Fibroblast of mammary gland (primary cell): Measurements from ENCODE around the gene GPR27.

Experiments
- DNase-seq: peaks from one replicate; pipeline ENCODE4 v3.0.0-alpha.2; 2010; ENCODE audit warnings: low read depth
- H3K4me3 ChIP-seq: 2 replicates; pipeline ENCODE4 v1.5.1; 2011; ENCODE audit warnings: low read depth, mild to moderate bottlenecking, low read length, moderate library complexity; ENCODE audit not compliant: control insufficient read depth
- TF ChIP-seq, protein P1 (sequence below): conservative IDR thresholded peaks from 2 replicates; pipeline ENCODE4 v1.5.1; 2011; ENCODE audit warnings: low read depth, low read length, inconsistent platforms; ENCODE audit not compliant: control insufficient read depth, insufficient read depth

Gene GPR27

GRCh38 chr3:71732637-71733036, 21.0 kb upstream of the GPR27 start:
- TF ChIP-seq, protein P1, sequence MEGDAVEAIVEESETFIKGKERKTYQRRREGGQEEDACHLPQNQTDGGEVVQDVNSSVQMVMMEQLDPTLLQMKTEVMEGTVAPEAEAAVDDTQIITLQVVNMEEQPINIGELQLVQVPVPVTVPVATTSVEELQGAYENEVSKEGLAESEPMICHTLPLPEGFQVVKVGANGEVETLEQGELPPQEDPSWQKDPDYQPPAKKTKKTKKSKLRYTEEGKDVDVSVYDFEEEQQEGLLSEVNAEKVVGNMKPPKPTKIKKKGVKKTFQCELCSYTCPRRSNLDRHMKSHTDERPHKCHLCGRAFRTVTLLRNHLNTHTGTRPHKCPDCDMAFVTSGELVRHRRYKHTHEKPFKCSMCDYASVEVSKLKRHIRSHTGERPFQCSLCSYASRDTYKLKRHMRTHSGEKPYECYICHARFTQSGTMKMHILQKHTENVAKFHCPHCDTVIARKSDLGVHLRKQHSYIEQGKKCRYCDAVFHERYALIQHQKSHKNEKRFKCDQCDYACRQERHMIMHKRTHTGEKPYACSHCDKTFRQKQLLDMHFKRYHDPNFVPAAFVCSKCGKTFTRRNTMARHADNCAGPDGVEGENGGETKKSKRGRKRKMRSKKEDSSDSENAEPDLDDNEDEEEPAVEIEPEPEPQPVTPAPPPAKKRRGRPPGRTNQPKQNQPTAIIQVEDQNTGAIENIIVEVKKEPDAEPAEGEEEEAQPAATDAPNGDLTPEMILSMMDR: no peak
- no peak overlapping the region for H3K4me3 ChIP-seq
- DNase-seq: no peak

DNA sequence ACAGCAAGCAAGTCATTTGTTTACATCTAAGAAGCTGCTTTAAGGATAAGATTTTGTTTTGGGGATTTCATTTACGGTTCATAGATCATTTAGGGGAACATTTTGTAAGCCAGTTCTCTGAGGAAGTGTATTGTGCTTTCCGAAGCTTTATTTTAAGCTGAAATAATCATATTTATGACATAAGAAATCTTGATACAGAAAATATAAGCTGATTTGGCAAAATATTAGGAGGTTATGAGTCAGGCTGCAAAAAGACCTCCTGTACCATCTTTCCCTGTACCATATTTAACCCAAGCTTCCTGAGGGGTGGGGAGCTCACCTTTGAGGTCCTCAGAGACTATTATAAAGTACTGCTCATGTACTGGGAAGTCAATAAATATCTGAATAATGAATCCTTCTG, 20.3 kb upstream of the GPR27 start:
- DNase-seq: no peak
- TF ChIP-seq, protein P1: no peak

GRCh38 chr3:71734881-71735280, 18.8 kb upstream of the GPR27 start:
- no peak overlapping the region for H3K4me3 ChIP-seq
- TF ChIP-seq, protein P1: no peak
- no peak for DNase-seq

More for the DNA sequence above, 20.3 kb upstream of the GPR27 start:
- no peak overlapping the region for H3K4me3 ChIP-seq

DNA sequence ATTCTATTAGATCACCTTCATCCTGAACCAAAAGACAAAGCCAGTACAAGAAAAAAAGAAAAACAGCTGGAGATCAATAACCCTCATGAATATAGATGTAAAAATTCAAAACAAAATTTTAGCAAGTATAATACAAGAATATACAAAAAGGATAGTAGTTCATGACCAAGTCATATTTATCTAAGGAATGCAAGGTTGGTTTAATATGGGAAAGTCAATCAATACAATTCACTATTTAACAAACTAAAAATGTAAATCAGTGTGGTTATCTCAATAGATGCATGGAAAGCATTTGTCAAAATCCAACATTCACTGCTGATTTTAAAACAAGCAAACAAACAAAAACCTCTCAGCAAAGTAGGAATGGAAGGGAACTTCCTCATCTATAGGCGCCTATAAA, 11.0 kb upstream of the GPR27 start:
- no peak for DNase-seq
- no peak overlapping the region for H3K4me3 ChIP-seq
- TF ChIP-seq, protein P1: no peak

DNA sequence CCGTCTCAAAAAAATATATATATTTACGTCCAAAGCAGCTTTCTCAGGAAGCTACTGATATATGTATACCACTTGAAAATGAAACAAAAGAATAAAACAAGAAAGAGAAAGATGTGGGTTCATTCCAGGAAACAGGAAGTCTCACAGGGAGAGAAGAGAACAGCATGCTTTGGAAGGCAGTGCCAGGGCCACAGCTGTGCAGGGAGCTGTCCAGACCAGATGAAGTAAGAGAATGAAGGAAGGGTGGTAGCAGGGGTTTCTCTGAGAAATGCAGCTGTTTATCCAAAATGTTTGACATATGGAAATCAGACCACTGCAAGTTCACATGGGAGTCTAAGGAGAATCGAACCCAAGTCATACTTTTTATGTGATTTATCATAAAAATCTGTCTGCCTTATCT, 8.9 kb upstream of the GPR27 start:
- H3K4me3 ChIP-seq: no peak overlapping the region
- DNase-seq: no peak
- TF ChIP-seq, protein P1: no peak

DNA sequence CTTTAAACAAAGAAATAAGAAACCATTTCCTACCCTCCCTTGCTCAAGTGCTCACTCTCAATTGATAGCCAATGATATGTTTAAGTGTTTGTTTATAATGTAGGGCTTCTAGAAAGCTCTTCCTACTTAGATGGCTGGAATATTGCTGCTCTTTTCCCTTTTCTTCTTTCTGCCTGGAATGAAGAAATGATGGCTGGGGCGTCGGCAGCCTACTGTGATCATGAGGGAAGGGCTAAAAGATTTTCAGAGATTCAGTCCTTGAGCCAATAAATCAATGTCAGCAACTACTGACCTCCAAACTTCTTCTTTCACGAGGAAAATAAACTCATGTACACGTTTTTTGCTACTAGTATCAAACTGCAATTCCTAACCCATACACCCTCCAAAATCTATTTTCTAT, 2.1 kb upstream of the GPR27 start:
- DNase-seq: no peak
- TF ChIP-seq, protein P1: no peak
- H3K4me3 ChIP-seq: no peak overlapping the region
